Spleen (tissue), 7 donors: Measurements from ENCODE around the gene TRIM63.

Experiments
- POLR2A ChIP-seq, 3 donors: fragments of 450-650 bp; IDR thresholded peaks; one replicate each; pipeline ENCODE4 v1.5.1; 2017; ENCODE audit warnings: antibody characterized with exemption in 3 of 3, mild to moderate bottlenecking in 1 of 3
- POLR2AphosphoS5 ChIP-seq, 3 donors: sonication (generic); formaldehyde crosslinking; IDR thresholded peaks; one replicate each; pipeline ENCODE4 v1.5.1; 2017; ENCODE audit warnings: antibody characterized with exemption in 3 of 3
- TF ChIP-seq, protein P1 (sequence below), 11 experiments: fragments of 200-600 bp in 7 of 11; fragments of 450-650 bp in 4 of 11; sonication (generic) in 4 of 11; IDR thresholded peaks in 8 of 11; conservative IDR thresholded peaks in 3 of 11; 1 replicate in 7 of 11; 2 replicates in 4 of 11; pipeline versions ENCODE4 v1.4.0 to v1.8.0; 2016 to 2021; ENCODE audit warnings: antibody characterized with exemption in 11 of 11, inconsistent platforms in 4 of 11, mild to moderate bottlenecking in 1 of 11
- donor health status: DM: no; HTN: no; CAD: no; lungs with moderate emphysema.
- donor health status: DM: no; HTN: no; CAD: no.
- donor health status: DM: no; HTN: no; CAD: no.

DNA sequence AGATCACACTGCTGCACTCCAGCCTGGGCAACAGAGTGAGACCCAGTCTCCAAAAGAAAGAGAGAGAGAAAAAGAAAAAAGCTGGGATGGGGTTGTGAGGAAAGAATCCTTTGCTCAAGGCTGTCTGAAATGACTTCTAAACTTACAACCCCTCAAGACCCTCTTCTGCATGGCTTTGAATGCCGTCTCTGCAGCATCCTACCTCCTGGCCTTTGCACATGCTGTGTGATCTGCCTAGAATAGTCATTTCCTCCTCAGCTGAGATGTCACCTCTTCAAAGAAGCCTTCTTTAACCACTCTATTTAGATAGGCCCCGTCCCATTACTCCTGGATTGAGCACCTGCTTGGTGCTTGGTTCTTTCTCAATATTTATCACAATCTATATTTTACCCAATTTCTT is 17.4 kb upstream of the TRIM63 start:
- TF ChIP-seq, protein P1, sequence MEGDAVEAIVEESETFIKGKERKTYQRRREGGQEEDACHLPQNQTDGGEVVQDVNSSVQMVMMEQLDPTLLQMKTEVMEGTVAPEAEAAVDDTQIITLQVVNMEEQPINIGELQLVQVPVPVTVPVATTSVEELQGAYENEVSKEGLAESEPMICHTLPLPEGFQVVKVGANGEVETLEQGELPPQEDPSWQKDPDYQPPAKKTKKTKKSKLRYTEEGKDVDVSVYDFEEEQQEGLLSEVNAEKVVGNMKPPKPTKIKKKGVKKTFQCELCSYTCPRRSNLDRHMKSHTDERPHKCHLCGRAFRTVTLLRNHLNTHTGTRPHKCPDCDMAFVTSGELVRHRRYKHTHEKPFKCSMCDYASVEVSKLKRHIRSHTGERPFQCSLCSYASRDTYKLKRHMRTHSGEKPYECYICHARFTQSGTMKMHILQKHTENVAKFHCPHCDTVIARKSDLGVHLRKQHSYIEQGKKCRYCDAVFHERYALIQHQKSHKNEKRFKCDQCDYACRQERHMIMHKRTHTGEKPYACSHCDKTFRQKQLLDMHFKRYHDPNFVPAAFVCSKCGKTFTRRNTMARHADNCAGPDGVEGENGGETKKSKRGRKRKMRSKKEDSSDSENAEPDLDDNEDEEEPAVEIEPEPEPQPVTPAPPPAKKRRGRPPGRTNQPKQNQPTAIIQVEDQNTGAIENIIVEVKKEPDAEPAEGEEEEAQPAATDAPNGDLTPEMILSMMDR (IDR thresholded peaks at IDR 0.05 in 8 of 11, conservative IDR thresholded peaks at IDR 0.05 in 3 of 11): no peak
- TF ChIP-seq POLR2A (IDR thresholded peaks at IDR 0.05) (no peak), POLR2AphosphoS5 (IDR thresholded peaks at IDR 0.05) (no peak)
